ENCODE results near the gene ARMC3. TPM values are rescaled to one million over a fixed set of nuclear protein-coding genes. Genes with fewer than 3 reads are reported as not detected.
"Not testable (repeated sequence)": the region's sequence is repeated elsewhere in the genome, so short reads cannot be mapped to it uniquely, and the experiment has no call there.

The ARMC3 gene
- total RNA-seq, 2 experiments from 2014 or later = not detected

- BruUV-seq (replicated peaks) = no TSS peak
- no peaks in the 10 kb centered on the region for H3K4me1 ChIP-seq (ENCODE audit: insufficient read depth, low read length, poor library complexity, severe bottlenecking)
- POLR2A ChIA-PET = no interaction called here
- H3K9me3 ChIP-seq (ENCODE audit: low read length) = no peaks in the 10 kb centered on the region
- no peaks in the 10 kb centered on the region for H3K36me3 ChIP-seq (ENCODE audit: insufficient read depth, low read length)
- H3K4me2 ChIP-seq (ENCODE audit: low read length) = no peak overlapping the region
- no peak overlapping the region for H3K4me3 ChIP-seq (ENCODE audit: low read depth, low read length, poor library complexity, severe bottlenecking)
- H3K27ac ChIP-seq (ENCODE audit: low read depth, low read length, poor library complexity, severe bottlenecking) = no peak overlapping the region
- H3K9me2 ChIP-seq (ENCODE audit: insufficient read depth, low read length) = no peaks in the 10 kb centered on the region
- no peak for DNase-seq (ENCODE audit: low spot score)
- CTCF ChIA-PET (ENCODE audit: unreplicated experiment) = no interaction called here
- intact Hi-C loops (cut with micrococcal nuclease; ENCODE audit: unreplicated experiment) = no loop called here
- H3K79me2 ChIP-seq (ENCODE audit: insufficient read depth, low read depth, low read length) = no peaks in the 10 kb centered on the region
- TF ChIP-seq, protein P1, sequence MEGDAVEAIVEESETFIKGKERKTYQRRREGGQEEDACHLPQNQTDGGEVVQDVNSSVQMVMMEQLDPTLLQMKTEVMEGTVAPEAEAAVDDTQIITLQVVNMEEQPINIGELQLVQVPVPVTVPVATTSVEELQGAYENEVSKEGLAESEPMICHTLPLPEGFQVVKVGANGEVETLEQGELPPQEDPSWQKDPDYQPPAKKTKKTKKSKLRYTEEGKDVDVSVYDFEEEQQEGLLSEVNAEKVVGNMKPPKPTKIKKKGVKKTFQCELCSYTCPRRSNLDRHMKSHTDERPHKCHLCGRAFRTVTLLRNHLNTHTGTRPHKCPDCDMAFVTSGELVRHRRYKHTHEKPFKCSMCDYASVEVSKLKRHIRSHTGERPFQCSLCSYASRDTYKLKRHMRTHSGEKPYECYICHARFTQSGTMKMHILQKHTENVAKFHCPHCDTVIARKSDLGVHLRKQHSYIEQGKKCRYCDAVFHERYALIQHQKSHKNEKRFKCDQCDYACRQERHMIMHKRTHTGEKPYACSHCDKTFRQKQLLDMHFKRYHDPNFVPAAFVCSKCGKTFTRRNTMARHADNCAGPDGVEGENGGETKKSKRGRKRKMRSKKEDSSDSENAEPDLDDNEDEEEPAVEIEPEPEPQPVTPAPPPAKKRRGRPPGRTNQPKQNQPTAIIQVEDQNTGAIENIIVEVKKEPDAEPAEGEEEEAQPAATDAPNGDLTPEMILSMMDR (conservative IDR thresholded peaks at IDR 0.05; ENCODE audit: low read length) = no peak
- H2AFZ ChIP-seq (ENCODE audit: low read length) = no peak overlapping the region
- H4K20me1 ChIP-seq (ENCODE audit: insufficient read depth, low read length) = no peaks in the 10 kb centered on the region
Measured at GRCh38 chr10:23070913-23071218, 143.0 kb downstream of the ARMC3 start.

GRCh38 chr10:23072593-23072992 lies 144.7 kb downstream of the ARMC3 start:
- H4K20me1 ChIP-seq (ENCODE audit: insufficient read depth, low read length); H3K9me2 ChIP-seq (ENCODE audit: insufficient read depth, low read length); intact Hi-C loops (cut with micrococcal nuclease; ENCODE audit: unreplicated experiment); H3K4me2 ChIP-seq (ENCODE audit: low read length); H2AFZ ChIP-seq (ENCODE audit: low read length); H3K36me3 ChIP-seq (ENCODE audit: insufficient read depth, low read length); H3K27ac ChIP-seq (ENCODE audit: low read depth, low read length, poor library complexity, severe bottlenecking); DNase-seq (ENCODE audit: low spot score); BruUV-seq (replicated peaks); POLR2A ChIA-PET; H3K4me3 ChIP-seq (ENCODE audit: low read depth, low read length, poor library complexity, severe bottlenecking); CTCF ChIA-PET (ENCODE audit: unreplicated experiment); H3K9me3 ChIP-seq (ENCODE audit: low read length); H3K4me1 ChIP-seq (ENCODE audit: insufficient read depth, low read length, poor library complexity, severe bottlenecking); H3K79me2 ChIP-seq (ENCODE audit: insufficient read depth, low read depth, low read length): not testable (repeated sequence)

DNA sequence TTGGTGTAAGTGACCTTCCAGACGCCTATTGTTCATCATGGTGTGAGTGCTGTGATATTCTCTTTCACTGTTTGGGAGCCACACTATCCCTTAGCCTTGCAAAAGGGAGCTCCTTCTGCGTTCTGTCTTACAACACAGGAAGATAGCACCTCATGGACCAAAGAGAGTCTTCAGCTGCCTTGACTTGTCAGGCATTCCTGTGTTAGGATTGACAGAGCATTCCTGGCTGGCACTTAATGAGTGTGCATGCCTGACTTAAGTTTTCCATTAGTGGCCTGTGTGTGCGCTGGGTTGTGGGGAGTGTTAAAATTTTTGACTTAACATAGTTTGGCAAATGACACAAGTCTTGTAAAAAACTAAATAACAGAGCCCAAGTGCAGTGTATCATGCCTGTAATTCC lies 145.7 kb downstream of the ARMC3 start:
- Histone ChIP-seq H3K4me3 (ENCODE audit: low read depth, low read length, poor library complexity, severe bottlenecking) (no peak overlapping the region), H3K4me2 (ENCODE audit: low read length) (no peak overlapping the region), H3K79me2 (ENCODE audit: insufficient read depth, low read depth, low read length) (no peaks in the 10 kb centered on the region), H3K9me3 (ENCODE audit: low read length) (no peaks in the 10 kb centered on the region), H3K9me2 (ENCODE audit: insufficient read depth, low read length) (no peaks in the 10 kb centered on the region), H3K36me3 (ENCODE audit: insufficient read depth, low read length) (no peaks in the 10 kb centered on the region), H2AFZ (ENCODE audit: low read length) (no peak overlapping the region), H3K27ac (ENCODE audit: low read depth, low read length, poor library complexity, severe bottlenecking) (no peak overlapping the region), H4K20me1 (ENCODE audit: insufficient read depth, low read length) (no peaks in the 10 kb centered on the region), H3K4me1 (ENCODE audit: insufficient read depth, low read length, poor library complexity, severe bottlenecking) (no peaks in the 10 kb centered on the region)
- intact Hi-C loops (cut with micrococcal nuclease; ENCODE audit: unreplicated experiment) = no loop called here
- no peak for DNase-seq (ENCODE audit: low spot score)
- TF ChIP-seq, protein P1 (conservative IDR thresholded peaks at IDR 0.05; ENCODE audit: low read length) = no peak
- TF ChIP-seq EZH2phosphoT487 (IDR thresholded peaks at IDR 0.05; ENCODE audit: borderline replicate concordance, low read depth, low read length) = no peak
- CTCF ChIA-PET (ENCODE audit: unreplicated experiment) = no interaction called here
- POLR2A ChIA-PET = interaction anchor here (0.7 kb wide), 2 partner anchors 224 to 592 kb away, joined by 3 to 4 read pairs; no protein-coding TSS in a partner anchor
- BruUV-seq (replicated peaks) = no TSS peak

Measured in OCI-LY7 (cell line).